Medulla oblongata (tissue), 1 donor: Measurements from ENCODE around the gene SLX9.
A peak's percentile ranks its signal among the peaks of the same experiment; 100 is the strongest.

Experiments
- DNase-seq: peaks from one replicate; pipeline ENCODE4 v3.0.0-alpha.2; 2015; ENCODE audit errors: extremely low spot score

Gene SLX9

DNA sequence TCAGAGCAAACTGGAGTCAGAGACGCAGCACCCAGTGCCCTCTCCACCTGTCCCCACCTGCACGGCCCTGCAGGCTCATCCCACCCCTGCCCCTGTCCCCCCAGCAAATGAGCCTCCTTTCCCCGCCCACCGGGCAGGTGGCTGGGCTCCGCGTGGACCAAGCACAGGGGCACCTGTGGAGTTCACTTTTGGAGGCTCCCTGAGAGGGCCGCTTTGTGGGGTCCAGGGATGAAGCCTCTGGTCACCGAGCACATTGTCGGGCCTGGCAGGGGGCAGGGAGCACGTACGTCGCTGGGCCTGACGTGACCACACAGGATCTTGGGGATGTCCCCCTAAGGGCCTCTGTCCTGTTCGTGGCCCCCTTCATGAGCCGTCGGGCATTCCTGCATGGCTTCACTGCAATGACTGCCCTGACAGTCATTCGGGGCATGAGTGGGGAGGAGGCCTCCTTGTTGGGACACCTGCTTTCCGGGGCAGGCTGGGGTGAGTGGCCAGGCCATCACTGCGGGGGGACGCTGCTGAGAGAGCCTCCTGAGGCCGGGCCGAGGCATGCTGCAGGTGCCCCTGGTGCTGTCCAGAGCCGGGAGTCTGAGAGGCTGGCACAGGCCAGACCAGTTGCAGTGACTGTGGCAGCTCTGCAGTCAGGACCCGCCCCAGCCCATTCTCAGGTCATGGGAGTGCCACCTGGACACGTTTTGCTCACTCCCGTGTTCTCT is 19.7 kb downstream of the SLX9 start:
- DNase-seq, result no peak

GRCh38 chr21:44960141-44961092 is 20.6 kb downstream of the SLX9 start:
- no peak for DNase-seq

DNA sequence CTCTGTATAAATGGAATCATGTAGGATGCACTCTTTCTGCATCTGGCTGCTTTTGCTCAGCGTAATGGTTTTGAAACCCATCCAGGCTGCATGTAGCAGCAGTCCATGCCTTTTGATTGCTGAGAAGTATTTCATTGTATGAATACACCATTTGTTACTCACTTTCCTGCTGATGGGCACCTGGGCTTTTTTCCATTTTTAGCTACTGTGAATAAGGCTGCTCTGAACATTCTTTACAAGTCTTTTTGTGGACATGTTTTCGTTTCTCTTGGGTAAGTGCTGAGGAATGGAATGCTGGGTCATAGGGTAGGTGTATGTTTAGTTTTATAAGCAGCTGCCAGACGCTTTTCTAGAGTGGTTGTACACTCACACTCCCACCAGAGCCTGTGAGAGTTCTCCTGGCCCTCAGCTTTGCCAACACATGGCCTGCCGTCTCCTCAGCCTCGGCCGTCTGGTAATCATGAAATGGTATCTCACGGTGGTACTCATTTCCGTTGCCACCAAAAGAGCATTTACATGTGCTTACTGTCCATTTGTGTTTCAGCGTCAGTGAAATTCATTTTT is 22.7 kb downstream of the SLX9 start:
- DNase-seq, result no peak

DNA sequence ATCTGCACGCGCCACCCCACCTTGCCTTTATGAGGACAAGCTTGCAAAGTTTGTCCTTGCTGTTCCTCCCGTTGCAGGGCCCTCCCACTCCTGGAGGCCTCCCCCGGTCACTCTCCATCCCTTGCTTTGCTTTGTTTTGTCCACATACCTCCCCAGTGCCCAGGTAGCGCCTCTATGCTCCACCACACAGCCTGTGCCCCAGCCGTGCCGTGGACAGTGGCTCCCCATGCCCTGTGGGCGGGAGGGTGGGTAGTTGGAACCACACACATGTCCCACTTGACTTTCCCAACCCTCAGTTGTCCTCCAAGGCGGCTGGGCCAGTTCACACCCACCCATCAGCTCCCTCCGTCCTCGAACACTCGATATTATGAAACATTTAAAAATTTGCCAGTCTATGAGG is 24.6 kb downstream of the SLX9 start:
- no peak for DNase-seq

GRCh38 chr21:44965251-44966022 is 25.6 kb downstream of the SLX9 start:
- DNase-seq, result no peak

- peak; percentile 31 for DNase-seq
These were observed 26.6 kb downstream of the SLX9 start for GRCh38 chr21:44966135-44967081.

DNA sequence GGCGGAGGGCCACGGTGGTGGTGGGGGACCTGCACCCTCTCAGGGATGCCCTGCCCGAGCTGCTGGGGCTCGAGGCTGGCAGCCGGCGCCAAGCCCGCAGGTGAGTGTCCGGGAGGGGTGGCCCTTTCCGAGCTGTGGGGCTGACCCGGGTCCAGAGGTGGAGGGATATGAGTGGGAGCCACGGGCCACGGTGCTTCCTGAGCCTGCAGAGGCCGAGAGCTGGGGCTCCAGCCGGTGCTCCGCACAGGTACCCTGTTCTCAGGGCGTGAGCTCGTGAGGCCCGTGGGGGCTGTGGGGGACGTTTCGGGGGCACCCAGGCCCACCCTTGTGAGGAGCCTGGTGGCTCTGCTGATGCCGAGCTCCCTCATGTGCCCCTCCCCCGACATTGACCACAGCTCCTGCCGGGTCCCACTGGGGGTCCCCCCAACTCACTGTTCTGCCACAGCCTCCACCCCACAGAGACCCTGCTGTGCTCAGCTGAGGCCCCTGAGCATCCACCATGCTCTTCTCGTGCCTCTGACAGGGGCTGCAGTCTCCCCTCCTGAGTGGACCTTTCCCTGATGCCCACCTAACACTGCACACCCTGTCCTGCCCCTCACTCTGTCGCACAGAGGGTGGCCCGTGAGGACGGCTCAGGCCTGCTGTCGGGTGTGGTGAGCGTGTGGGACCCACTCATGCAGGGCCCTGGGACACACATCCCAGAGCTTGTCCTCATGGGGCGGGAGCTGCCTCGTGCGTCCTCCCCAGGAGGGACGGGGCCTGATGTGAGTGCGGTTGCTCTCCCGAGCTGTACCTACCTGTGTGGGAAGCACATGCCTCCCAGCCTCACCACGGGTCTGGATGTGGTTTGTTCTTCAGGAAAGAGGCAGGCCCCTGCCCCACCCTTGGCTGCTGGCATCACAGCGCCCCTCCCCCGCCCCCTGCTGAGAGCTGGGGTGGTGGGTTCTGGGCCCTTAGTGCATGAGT is 27.5 kb downstream of the SLX9 start:
- no peak for DNase-seq

DNA sequence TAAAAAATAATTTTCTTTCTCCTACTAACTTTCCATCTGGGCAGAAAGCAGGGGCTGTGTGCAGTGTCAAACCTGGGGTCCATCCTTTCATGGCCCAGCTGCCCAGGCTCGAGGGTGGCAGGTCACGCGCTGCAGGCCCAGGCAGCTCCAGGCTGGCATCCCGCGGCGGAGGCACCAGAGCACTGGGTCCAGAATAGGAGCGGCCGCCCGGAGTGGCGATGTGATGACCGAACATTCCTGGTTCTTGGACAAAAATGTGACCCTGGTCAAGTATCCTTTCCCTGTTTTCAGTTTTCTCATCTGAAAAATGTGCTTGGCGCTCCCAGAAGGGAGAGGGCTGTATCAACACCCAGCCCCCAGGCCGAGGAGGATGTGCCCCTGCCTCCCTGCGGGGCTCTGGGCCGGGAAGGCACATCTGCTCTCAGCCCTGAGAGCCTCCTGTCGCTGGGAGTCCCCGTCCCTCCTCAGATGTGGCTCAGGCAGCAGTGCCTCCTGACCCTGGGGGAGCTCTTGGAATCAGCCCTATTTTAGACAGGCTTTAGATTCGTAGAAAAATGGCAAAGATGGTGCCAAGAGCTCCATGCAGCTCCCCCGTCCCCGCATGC is 29.3 kb downstream of the SLX9 start:
- no peak for DNase-seq

- no peak for DNase-seq
These were observed 30.3 kb downstream of the SLX9 start for GRCh38 chr21:44969931-44970755.

DNA sequence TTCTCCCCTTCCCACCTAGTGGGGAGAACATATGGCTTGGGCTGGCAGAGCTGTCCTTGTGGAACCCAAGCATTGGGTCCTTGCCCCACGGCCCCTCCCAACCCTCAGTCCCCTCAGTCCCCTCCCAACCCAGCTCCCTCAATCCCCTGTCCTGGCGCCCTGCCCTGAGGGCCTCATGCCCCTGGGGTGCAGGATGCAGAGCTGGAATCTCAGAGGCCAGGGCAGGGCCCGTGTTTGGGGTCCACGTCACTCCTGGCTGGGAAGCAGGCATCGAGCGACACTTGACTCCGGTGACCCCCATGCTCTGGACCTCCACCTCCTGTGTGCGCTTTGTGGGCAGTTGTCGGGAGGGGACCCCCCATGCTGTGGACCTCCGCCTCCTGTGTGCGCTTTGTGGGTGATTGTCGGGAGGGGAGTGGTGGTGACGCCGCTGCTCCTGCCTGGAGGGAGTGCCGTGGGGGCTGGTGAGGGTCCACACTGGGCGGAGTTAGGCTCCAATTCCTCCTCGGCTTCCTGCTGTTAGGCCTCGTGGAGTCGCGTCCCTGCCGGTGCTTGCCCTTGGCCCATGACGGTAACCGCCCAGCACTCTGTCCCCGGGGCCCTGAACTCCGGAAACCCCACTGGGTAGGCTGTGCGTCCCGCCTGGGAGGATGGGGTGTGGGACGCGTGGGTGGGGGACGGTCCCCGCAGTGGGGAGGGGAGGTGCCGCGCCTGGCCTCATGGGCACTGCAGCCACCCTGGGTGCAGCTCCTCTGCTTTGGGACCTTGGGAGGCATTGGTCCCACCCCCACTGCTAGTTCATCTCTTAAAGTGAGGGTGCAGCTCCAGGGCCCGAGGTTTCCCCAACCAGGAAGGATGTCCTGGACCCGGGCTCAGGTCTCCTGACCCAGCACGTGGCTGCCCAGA is 31.2 kb downstream of the SLX9 start:
- no peak for DNase-seq

DNA sequence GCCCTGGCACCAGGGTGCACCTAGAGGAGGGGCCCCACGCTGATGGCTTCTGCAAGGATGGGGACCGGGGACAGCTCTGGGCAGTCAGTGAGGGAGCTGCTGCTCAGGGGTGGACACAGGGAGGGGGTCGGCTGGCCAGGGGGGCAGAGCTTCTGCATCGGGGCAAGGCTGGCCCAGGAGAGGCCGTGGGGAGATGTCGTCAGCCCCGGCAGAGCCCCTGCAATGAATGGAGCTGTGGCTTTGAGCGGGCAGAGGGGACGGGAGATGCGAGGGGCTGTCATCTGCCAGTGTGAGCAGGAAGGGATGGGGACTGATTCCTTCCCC is 31.8 kb downstream of the SLX9 start:
- DNase-seq, result no peak

DNA sequence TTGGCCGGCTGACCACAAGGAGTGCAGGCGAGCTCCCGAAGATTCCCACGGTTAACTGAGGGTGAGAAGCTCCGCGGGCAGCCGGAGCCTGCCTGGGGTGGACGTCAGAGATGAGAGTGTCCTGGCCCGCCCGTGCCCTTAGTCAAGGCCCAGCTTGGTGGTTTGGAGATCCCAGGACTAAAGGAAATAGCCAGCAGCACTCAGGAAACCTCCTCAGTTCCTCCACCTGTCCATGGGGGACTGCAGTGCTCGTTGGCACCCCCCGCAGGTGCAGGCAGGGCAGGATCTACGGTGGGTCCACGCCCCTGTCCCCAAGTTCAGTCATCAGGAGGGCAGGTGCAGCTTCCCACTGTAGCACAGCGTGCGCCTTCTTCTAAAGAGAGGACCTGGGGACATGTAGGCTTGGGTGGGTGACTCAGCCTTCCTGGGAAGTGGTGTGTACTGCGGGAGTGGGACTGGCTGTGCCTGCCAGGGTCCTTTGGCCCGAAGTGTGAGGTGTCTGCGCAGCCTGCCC is 32.5 kb downstream of the SLX9 start:
- DNase-seq, result no peak

GRCh38 chr21:44972821-44973220 is 33.0 kb downstream of the SLX9 start:
- DNase-seq, result no peak

DNA sequence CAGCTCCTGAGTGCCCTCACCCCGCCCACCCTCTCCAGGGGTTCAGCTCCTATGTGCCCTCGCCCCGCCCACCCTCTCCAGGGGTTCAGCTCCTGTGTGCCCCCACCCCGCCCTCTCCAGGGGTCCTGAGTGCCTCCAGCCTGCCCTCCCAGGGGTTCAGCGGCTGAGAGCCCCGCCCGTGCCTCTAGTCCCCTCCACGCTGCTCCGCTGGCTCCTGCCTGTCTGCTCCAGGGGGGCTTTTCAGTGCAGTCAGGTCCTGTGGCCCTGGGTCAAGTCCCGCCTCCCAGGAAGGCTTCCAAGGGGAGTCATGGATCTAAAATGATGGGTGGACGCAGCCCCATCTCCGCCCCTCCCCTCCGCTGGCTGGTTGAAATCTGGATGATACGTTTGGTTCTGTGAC is 33.8 kb downstream of the SLX9 start:
- no peak for DNase-seq

GRCh38 chr21:44974676-44975075 is 34.8 kb downstream of the SLX9 start:
- DNase-seq, result no peak

DNA sequence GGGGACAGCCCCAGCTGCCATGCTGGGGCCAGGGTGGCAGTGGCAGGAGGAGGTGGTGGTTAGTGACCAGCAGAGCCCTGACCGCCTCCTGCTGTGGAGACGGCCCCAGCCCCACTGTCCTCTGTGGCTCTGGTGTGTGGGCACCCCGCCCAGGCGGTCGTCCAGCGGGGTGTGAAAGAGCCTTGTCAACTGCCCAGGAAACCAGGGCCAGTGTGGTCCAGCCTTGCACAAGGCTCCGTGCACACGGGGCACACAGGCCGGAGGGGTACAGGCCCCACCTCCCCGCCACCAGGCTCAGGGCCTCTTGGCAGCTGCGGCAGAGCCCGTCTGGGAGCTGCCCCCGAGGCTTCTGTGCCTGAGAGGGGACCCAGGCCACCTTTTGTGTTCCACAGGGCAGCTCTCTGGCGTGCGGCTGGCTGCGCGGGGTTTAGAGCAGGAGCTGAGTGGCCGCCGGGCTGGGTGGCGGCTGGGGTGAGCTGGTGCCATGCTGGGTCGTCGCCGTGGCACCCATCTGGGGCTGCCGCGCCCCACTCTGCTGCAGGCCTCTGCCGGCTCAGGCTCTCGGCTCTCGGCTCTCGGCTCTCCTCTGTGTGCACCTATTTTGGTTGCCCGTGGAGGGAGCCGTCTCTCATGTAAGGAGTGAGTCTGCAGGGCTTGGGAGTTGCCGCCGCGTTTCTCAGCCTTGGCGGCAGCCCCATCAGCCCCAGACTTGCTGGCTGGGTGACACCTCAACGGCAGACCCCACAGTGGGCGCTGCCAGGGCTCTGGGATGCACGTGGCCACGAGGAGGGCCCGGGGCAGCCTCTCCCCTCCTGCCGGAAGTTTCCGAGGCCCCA is 36.1 kb downstream of the SLX9 start:
- DNase-seq, result peak; percentile 35
